GM12891 (cell line): ENCODE results near the gene OBP2B.
A peak's percentile ranks its signal among the peaks of the same experiment; 100 is the strongest.

Source experiments
- DNase-seq: peaks from one replicate; pipeline ENCODE4 v3.0.0; 2011; ENCODE audit warnings: low spot score; ENCODE audit not compliant: insufficient read length
- FAIRE-seq: peaks from 2 replicates; lab custom pipeline; 2011; peaks lifted over from hg19 to GRCh38; lab: Jason Lieb, UNC
- PAX5 ChIP-seq: IDR thresholded peaks from 2 replicates; pipeline ENCODE4 v1.6.1; 2011; ENCODE audit warnings: low read length, moderate library complexity, mild to moderate bottlenecking; ENCODE audit not compliant: insufficient read depth, severe bottlenecking
- POLR2A ChIP-seq: IDR thresholded peaks from 2 replicates; pipeline ENCODE4 v1.6.1; 2011; ENCODE audit warnings: low read depth, low read length, control low read depth
- POLR2AphosphoS5 ChIP-seq: IDR thresholded peaks from 2 replicates; pipeline ENCODE4 v1.6.1; 2011; ENCODE audit warnings: low read depth, low read length, control low read depth
- POU2F2 ChIP-seq: IDR thresholded peaks from 2 replicates; pipeline ENCODE4 v1.6.1; 2011; ENCODE audit warnings: low read depth, mild to moderate bottlenecking, control low read depth, low read length, moderate library complexity
- SPI1 ChIP-seq: IDR thresholded peaks from 2 replicates; pipeline ENCODE4 v1.6.1; 2011; ENCODE audit warnings: low read depth, low read length, control low read depth
- TAF1 ChIP-seq: IDR thresholded peaks from 2 replicates; pipeline ENCODE4 v1.6.1; 2011; ENCODE audit warnings: low read depth, low read length, control low read depth

Gene OBP2B

DNA sequence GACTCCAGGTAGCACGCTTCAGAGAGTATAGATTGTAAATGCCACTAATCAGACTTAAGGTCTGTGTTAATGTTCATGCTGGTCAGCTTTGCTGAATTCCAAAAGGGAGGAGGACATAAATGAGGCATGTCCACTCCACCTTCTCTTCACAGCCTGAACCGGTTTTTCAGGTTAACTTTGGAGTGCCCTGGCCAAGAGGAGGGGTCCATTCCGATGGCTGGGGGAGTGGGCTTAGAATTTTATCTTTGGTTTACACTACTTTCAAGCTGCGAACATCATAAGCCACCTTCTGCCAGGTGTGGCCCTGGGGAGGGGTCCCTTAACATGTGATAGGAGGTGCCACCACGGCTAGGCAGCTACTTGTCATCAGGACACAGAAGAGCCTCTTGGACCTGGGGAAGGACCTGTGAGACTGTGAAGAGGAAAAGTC lies 41.7 kb upstream of the OBP2B start:
- DNase-seq, result no peak
- no peak for FAIRE-seq
- TF ChIP-seq POLR2AphosphoS5, result no peak

DNA sequence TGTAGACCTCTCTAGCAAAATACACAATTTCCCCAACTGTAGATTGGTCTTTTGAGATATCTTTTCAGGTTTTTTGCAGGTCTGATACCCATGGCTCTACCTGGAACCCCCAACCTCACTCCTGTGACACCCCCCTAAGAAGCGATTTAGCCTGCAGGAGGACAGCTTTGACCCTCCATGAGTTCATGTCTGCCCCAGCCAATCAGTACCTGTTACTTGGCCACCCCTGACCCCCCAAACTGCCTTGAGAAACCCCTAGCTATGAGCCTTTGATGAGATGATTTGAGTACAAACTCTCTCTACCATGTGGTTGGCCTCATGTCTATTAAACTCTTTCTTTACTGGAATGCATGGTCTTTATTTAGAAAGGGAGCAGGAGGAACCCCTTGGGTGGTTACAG lies 40.3 kb upstream of the OBP2B start:
- TF ChIP-seq POLR2AphosphoS5 (no peak), SPI1 (no peak), POLR2A (no peak), TAF1 (no peak), PAX5 (no peak), POU2F2 (no peak)
- FAIRE-seq, result no peak
- no peak for DNase-seq

DNA sequence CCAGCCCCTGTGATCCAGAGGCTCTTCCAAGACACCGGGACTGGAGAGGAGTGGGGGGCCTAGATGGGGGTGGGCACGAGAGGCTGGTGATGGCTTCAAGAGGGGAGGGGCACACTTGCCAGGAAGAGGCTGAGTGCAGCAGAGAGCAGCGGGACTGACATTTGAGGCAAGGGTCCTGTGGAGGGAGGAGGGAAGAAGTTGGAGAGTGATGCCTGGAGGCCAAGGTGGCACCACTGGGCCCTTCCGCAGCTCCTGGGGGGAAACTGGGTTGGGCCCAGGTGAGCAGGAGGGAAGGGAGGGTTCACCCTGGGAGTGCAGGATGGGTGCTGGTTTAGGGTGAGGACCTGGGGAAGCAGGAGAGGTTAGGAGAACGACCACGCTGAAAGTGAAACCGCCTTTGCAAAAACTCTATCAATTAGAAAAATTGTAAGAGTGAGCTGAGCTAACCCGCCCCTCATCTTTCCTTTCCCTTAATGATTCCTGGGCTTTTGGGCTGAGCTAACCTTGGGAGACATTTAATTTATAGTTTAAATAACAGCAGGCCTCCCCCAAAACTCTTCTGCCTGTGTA lies 39.8 kb upstream of the OBP2B start:
- no peak for FAIRE-seq

DNA sequence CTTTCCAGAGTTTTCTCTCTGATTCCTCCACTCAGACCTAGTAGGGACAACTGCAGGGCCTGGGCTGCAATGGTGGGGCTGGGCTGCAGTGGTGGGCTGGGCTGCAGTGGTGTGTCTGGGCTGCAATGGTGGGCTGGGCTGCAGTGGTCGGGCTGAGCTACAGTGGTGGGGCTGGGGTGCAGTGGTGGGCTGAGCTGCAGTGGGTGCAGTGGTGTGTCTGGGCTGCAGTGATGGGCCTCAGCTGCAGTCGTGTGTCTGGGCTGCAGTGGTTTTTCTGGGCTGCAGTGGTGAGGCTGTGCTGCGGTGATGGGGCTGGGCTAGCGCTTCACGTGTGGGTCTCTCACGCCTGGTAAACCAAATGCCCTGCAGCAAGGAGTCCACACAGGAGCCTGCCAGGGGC lies 38.6 kb upstream of the OBP2B start:
- FAIRE-seq, result no peak
- TF ChIP-seq POU2F2 (no peak), TAF1 (no peak), POLR2A (no peak), PAX5 (no peak), SPI1 (no peak), POLR2AphosphoS5 (no peak)

More for the DNA sequence above, 39.8 kb upstream of the OBP2B start:
- TF ChIP-seq POU2F2 (no peak), TAF1 (no peak), POLR2AphosphoS5 (no peak)
- DNase-seq, result no peak

DNA sequence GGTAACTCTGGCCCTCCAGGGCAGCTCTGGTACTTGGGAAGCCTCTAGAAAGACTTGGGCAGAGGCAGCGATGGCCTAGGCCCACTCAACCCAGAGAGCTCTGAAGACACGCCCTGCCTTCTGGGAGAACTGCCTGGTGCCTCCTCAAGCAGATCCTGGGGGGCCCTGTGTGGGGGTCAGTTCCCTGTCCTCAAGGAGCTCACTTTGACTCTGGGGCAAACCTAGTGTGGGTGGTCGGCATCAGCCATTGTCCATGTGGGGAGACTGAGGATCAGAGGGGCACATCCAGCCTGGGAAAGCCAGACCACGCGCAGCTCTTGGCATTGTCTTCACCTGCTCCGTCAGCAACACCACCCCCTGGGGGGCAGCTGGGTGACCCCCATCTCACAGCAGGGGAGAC lies 37.9 kb upstream of the OBP2B start:
- DNase-seq, result no peak
- no peak for FAIRE-seq
- TF ChIP-seq TAF1 (no peak), POLR2AphosphoS5 (no peak), POLR2A (no peak), SPI1 (no peak), POU2F2 (no peak), PAX5 (no peak)

More for the DNA sequence above, 38.6 kb upstream of the OBP2B start:
- no peak for DNase-seq

DNA sequence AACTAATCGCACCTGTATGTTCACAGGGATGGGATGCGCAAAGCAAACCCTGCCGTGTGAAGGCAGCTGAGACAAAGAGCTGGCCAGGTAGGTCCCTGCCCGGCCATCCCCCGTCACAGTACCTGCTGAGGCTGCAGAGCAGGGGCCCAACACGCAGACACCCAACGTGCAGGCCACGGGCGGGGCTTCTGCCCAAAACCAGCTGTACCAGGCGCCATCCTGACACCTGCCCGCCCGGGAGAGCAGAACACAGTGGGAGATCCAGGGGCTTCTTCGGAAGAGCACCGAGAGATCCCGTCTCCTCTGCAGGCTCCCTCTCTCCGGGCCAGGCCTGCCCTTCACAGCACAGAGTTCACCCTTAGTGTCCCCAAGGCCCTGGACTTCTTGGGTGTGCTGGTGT lies 37.5 kb upstream of the OBP2B start:
- DNase-seq, result no peak
- FAIRE-seq, result no peak
- TF ChIP-seq SPI1, result no peak

DNA sequence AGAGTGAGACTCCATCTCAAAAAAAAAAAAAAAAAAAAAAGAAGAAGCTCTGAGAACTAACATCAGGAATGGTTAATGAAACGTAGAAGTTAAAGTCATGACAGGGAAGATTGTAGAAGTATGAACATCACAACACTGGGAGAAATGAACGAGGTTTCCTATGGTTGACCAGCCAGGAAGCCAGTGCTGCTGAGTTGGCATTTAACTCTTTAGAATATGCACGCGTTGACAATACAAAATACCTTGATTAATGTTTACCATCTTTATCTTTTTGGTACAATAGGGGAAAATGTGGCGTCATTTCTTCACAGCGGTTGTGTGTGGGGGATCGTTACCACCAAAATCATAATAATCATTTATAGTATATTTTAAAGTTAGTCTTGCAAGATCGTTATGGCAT lies 33.9 kb upstream of the OBP2B start:
- FAIRE-seq, result no peak
- TF ChIP-seq POLR2AphosphoS5, result no peak
- TF ChIP-seq SPI1, result no peak
- no peak for DNase-seq

DNA sequence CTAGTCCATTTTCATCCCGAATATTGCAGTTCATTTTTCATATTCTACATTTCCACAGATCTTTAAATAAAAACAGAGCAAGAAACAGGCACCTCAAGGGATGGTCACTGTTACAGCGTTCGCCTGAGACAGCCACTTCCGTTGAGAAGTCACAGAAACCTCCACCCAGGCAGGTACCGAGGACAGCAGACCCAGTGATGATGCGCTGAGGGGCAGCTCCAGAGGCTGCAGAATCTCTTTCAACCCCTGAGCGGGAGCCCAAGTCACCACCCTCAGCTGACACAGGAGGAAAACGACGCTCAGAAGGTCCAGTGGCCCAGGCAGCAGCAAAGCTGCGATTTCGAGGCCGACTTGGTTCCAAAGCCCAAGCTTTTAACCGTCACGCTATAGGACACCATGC lies 33.2 kb upstream of the OBP2B start:
- no peak for DNase-seq
- no peak for FAIRE-seq
- TF ChIP-seq POLR2A (no peak), SPI1 (no peak), POLR2AphosphoS5 (no peak), TAF1 (no peak), PAX5 (no peak), POU2F2 (no peak)

DNA sequence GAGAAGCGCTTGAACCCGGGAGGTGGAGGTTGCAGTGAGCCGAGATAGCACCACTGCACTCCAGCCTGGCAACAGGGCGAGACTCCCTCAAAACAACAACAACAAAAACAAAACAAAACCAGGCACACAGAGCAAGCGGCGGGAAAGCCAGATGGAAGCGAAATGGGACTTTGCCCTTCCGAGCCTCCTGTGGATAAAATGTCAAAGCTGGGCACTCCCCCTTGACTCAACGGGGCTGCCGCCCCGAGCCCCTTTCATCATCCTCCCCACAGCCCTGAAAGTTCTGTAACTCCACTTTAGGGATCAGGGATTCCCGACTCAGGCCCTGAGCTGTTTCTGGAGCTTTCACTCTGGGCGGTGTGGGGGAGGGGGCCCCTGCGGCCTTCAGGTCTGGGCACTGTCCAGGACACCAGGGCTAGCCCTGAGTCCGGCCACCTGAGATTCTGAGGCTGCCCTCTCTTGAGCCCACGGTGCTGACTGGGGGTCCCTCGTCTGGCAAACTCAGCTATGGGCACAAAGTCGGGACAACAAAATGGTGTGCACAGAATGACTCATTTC lies 30.6 kb upstream of the OBP2B start:
- FAIRE-seq, result no peak

DNA sequence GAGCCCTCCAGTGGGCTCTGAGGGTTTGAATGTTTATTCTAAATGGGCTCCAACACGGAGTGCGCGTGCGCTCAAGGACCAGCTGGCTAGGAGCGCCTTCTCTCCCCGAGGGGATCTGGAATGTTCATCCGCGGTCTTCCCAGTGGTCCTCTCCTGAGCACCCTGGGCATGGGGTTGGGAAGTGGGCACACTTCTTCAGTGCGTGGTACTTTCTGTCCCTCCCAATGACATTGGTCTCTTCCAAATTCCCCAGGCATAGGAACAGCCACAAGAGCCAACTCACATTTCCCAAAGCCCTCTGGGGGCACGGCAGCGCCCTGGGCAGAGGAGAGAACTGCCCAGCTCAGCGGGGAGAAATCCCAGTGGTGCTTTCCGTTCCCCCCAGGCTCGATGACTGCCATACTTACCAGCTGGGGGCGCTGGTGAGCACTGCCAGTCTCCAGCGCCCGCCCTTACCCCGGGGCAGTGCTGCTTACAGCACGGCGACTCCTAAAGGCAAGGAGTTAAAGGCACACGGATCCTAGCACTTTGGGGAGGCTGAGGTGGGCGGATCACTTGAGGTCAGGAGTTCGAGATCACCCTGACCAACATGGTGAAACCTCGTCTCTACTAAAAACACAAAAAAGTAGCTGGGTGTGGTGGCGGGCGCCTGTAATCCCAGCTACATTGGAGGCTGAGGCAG lies 29.9 kb upstream of the OBP2B start:
- FAIRE-seq (peak; percentile 61), DNase-seq (peak; percentile 76)
- TF ChIP-seq TAF1 (no peak), POLR2A (no peak), PAX5 (no peak), SPI1 (no peak), POU2F2 (no peak), POLR2AphosphoS5 (no peak)

More for the DNA sequence above, 30.6 kb upstream of the OBP2B start:
- TF ChIP-seq TAF1 (no peak), POU2F2 (no peak), POLR2AphosphoS5 (no peak), SPI1 (no peak), POLR2A (no peak), PAX5 (no peak)
- no peak for DNase-seq
